ENCODE results near the gene ABCB1. TPM values are rescaled to one million over a fixed set of nuclear protein-coding genes. Genes with fewer than 3 reads are reported as not detected.

The ABCB1 gene
- total RNA-seq, 1 donor from 2014 or later = 2.0 TPM

- no peak overlapping the region for H3K4me3 Mint-ChIP-seq (ENCODE audit: low read depth)
These were observed 95.6 kb downstream of the ABCB1 start for GRCh38 chr7:87505122-87505521.

DNA sequence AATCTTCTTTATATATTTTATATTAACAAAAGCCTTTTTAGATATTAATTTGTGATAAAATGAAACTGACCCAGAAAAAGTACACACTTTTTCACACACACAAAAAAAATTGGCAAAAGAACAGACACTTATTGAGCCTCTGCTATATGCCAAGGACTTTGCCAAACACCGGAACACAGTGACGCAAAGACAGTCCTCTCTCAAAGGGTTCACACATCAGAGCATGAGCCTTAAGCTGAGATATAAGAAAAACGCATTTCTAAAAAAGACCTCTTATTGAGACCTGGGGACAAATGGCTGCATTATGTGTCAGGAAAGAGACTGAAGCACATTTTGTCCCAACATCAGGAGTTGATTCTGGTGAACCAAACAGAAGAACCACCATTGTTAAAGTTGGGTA is 101.2 kb downstream of the ABCB1 start:
- no peak overlapping the region for H3K27ac Mint-ChIP-seq
- peaks cover 5% of the 10 kb centered on the region for H3K27me3 Mint-ChIP-seq (ENCODE audit: low read depth)
- no peak overlapping the region for H3K4me3 Mint-ChIP-seq (ENCODE audit: low read depth)
- intact Hi-C loops (cut with micrococcal nuclease) = no loop called here
- H3K36me3 Mint-ChIP-seq (ENCODE audit: low read depth) = no peaks in the 10 kb centered on the region
- DNase-seq (ENCODE audit: low spot score) = no peak
- H3K9me3 Mint-ChIP-seq = no peaks in the 10 kb centered on the region
- no peaks in the 10 kb centered on the region for H3K4me1 Mint-ChIP-seq (ENCODE audit: low read depth)

More at GRCh38 chr7:87505122-87505521, 95.6 kb downstream of the ABCB1 start:
- Mint-ChIP-seq H3K4me1 (ENCODE audit: low read depth) (peaks cover 7% of the 10 kb centered on the region), H3K27ac (no peak overlapping the region), H3K36me3 (ENCODE audit: low read depth) (no peaks in the 10 kb centered on the region), H3K9me3 (no peaks in the 10 kb centered on the region), H3K27me3 (ENCODE audit: low read depth) (no peaks in the 10 kb centered on the region)
- no peak for DNase-seq (ENCODE audit: low spot score)
- intact Hi-C loops (cut with micrococcal nuclease) = no loop called here

DNA sequence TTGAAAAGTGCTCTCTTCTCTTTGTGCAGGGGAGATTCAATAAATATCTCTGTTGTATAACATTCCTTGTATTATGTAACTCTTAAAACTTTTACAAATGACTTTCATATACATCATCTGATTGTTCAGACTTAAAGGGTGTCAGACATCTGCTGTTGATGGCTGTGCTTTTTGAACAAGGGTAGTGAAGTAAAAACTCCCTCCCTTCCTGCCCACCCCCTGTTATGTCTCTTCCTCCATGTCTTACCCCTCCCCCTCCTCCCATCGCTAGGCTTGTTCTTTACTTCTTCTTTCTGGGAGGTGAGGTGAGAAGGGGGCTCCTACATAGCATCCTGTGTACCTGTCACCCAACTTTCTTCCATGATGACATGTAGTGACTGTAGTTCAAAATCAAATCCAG is 101.8 kb downstream of the ABCB1 start:
- Mint-ChIP-seq H3K9me3 (no peaks in the 10 kb centered on the region), H3K36me3 (ENCODE audit: low read depth) (no peaks in the 10 kb centered on the region), H3K4me1 (ENCODE audit: low read depth) (no peaks in the 10 kb centered on the region), H3K27ac (no peak overlapping the region), H3K27me3 (ENCODE audit: low read depth) (peaks cover 5% of the 10 kb centered on the region), H3K4me3 (ENCODE audit: low read depth) (no peak overlapping the region)
- intact Hi-C loops (cut with micrococcal nuclease) = no loop called here
- DNase-seq (ENCODE audit: low spot score) = no peak

DNA sequence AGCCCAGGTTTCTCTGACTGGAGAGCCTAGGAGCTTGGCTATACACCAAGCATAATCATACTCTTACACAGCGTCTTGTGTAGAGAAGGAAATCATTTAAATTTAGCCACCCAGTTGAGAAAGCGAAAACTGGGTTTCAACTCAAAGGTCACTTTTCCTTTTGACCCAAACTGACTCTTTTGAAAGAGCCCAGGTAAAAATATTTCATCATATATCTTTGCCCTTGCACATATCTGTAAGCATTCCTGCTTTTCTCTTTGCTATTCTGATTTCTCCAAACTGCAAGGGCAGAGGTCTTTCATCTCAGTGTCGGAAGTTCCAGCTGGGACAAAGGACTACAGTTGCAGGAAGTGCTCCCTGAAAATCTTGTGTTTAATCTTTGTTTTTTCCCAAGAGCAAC is 103.2 kb downstream of the ABCB1 start:
- intact Hi-C loops (cut with micrococcal nuclease) = no loop called here
- H3K4me1 Mint-ChIP-seq (ENCODE audit: low read depth) = no peaks in the 10 kb centered on the region
- no peak overlapping the region for H3K27ac Mint-ChIP-seq
- DNase-seq (ENCODE audit: low spot score) = no peak
- H3K27me3 Mint-ChIP-seq (ENCODE audit: low read depth) = peaks cover 5% of the 10 kb centered on the region
- H3K9me3 Mint-ChIP-seq = no peaks in the 10 kb centered on the region
- H3K36me3 Mint-ChIP-seq (ENCODE audit: low read depth) = no peaks in the 10 kb centered on the region
- H3K4me3 Mint-ChIP-seq (ENCODE audit: low read depth) = no peak overlapping the region

DNA sequence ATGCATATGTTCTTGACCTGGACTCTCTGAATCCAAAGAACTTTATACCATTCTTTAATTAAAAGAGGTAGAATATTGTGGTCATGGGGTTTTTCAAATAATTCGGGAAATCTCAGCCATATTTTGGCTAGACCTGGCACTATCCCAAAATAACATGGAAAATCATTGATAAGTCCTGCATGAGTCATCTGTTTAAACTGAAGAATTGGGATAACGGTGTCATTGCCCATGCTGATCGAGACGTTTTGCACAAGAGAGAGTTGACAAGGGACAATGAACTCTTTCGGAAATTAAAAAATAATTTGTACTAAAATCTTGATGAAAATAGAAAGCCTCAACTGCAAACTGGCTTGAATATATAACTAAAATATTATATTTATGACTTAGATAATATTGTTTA is 105.3 kb downstream of the ABCB1 start:
- Mint-ChIP-seq H3K9me3 (no peaks in the 10 kb centered on the region), H3K4me1 (ENCODE audit: low read depth) (no peaks in the 10 kb centered on the region), H3K27me3 (ENCODE audit: low read depth) (peaks cover 6% of the 10 kb centered on the region), H3K4me3 (ENCODE audit: low read depth) (no peak overlapping the region), H3K36me3 (ENCODE audit: low read depth) (no peaks in the 10 kb centered on the region), H3K27ac (no peak overlapping the region)
- intact Hi-C loops (cut with micrococcal nuclease) = no loop called here
- DNase-seq (ENCODE audit: low spot score) = no peak

GRCh38 chr7:87494454-87494853 is 106.2 kb downstream of the ABCB1 start:
- Mint-ChIP-seq H3K36me3 (ENCODE audit: low read depth) (no peaks in the 10 kb centered on the region), H3K27me3 (ENCODE audit: low read depth) (peaks cover 8% of the 10 kb centered on the region), H3K4me3 (ENCODE audit: low read depth) (no peak overlapping the region), H3K27ac (no peak overlapping the region), H3K4me1 (ENCODE audit: low read depth) (no peaks in the 10 kb centered on the region), H3K9me3 (no peaks in the 10 kb centered on the region)
- DNase-seq (ENCODE audit: low spot score) = no peak
- intact Hi-C loops (cut with micrococcal nuclease) = no loop called here

- H3K4me1 Mint-ChIP-seq (ENCODE audit: low read depth) = no peaks in the 10 kb centered on the region
- no peaks in the 10 kb centered on the region for H3K36me3 Mint-ChIP-seq (ENCODE audit: low read depth)
- H3K27ac Mint-ChIP-seq = no peak overlapping the region
- intact Hi-C loops (cut with micrococcal nuclease) = no loop called here
- H3K27me3 Mint-ChIP-seq (ENCODE audit: low read depth) = peaks cover 8% of the 10 kb centered on the region
- no peak overlapping the region for H3K4me3 Mint-ChIP-seq (ENCODE audit: low read depth)
- DNase-seq (ENCODE audit: low spot score) = no peak
- H3K9me3 Mint-ChIP-seq = no peaks in the 10 kb centered on the region
These were observed 117.6 kb downstream of the ABCB1 start for GRCh38 chr7:87483131-87483530.

- Mint-ChIP-seq H3K9me3 (no peaks in the 10 kb centered on the region), H3K36me3 (ENCODE audit: low read depth) (no peaks in the 10 kb centered on the region), H3K4me3 (ENCODE audit: low read depth) (no peak overlapping the region), H3K27me3 (ENCODE audit: low read depth) (peaks cover 5% of the 10 kb centered on the region), H3K4me1 (ENCODE audit: low read depth) (no peaks in the 10 kb centered on the region), H3K27ac (no peak overlapping the region)
- no peak for DNase-seq (ENCODE audit: low spot score)
- intact Hi-C loops (cut with micrococcal nuclease) = no loop called here
These were observed 118.6 kb downstream of the ABCB1 start for GRCh38 chr7:87482115-87482514.

GRCh38 chr7:87480386-87480785 is 120.3 kb downstream of the ABCB1 start:
- intact Hi-C loops (cut with micrococcal nuclease) = no loop called here
- no peaks in the 10 kb centered on the region for H3K4me1 Mint-ChIP-seq (ENCODE audit: low read depth)
- H3K36me3 Mint-ChIP-seq (ENCODE audit: low read depth) = no peaks in the 10 kb centered on the region
- H3K9me3 Mint-ChIP-seq = no peaks in the 10 kb centered on the region
- H3K4me3 Mint-ChIP-seq (ENCODE audit: low read depth) = no peak overlapping the region
- peaks cover 15% of the 10 kb centered on the region for H3K27me3 Mint-ChIP-seq (ENCODE audit: low read depth)
- no peak overlapping the region for H3K27ac Mint-ChIP-seq
- no peak for DNase-seq (ENCODE audit: low spot score)

DNA sequence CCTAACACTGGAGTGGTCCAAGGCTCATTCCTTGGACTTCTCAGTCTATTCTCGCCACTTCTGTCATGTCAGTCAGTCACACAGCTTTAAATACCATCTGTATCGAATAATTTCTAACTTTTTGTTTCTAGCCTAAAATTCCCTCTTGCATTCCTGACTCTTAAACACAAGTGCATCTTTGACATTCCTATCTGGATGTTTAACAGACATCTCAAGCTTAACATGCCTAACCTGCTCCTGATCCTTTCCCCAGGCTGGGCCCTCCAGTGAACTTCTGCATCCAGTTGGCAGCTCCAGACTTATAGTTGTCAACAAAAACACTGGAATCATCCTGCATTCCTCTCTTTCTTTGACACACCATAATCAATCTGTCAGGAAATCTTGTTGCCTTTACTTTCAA is 120.7 kb downstream of the ABCB1 start:
- Mint-ChIP-seq H3K9me3 (no peaks in the 10 kb centered on the region), H3K27me3 (ENCODE audit: low read depth) (peaks cover 18% of the 10 kb centered on the region), H3K27ac (no peak overlapping the region), H3K4me1 (ENCODE audit: low read depth) (no peaks in the 10 kb centered on the region), H3K36me3 (ENCODE audit: low read depth) (no peaks in the 10 kb centered on the region), H3K4me3 (ENCODE audit: low read depth) (no peak overlapping the region)
- no peak for DNase-seq (ENCODE audit: low spot score)
- intact Hi-C loops (cut with micrococcal nuclease) = loop anchor here (10.0 kb wide), 1 partner anchor 145 kb away; the partner anchor contains the start of gene RUNDC3B

GRCh38 chr7:87476179-87476557 is 124.5 kb downstream of the ABCB1 start:
- intact Hi-C loops (cut with micrococcal nuclease) = loop anchor here (10.0 kb wide), 1 partner anchor 149 kb away; the partner anchor contains the start of gene RUNDC3B
- H3K4me3 Mint-ChIP-seq (ENCODE audit: low read depth) = no peak overlapping the region
- H3K9me3 Mint-ChIP-seq = no peaks in the 10 kb centered on the region

DNA sequence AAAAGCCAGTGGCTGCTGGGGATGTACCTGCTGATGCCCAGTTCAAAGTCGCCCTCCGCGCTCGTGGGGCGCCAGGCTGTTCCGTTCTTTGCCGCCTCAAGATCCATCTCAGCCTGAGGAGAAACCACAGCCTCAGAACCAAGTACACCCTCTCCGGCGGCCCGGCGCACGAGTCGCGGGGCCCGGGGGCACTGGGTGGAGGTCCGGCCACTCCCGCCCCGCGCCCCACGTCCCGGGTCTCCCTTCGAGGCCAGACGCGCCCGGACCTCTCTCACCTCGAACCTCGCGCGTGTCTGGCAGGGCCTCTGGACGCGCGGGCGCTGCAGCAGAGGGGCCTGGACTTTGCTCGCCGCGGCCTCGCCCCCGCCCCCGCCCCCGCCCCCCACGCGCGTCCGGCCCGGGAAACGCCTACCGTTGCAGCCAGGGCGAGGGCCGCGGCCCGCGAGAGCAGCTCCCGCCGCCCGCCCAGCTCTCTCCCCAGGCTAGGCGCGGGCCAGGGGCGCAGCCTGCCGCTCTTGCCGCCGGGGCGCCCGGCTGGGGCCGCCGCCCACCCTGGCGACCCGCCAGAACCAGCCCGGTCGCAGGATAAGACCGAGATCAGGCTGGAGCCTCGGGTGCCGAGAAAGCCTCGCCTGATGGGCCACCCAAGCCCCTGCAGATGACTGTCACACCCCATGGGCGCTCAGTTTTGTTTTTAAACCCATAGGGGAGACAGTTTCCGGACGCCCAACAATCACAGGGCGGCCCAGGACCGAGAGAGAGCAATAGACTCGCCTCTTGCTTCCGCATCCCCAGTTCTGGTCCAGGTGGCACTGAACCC is 125.1 kb downstream of the ABCB1 start, which contains the start of gene ABCB4:
TSS of gene ABCB4 (minus strand) at position 322 of the 820 bp plus-strand sequence. CDS start at position 107, 215 bp downstream.
- Mint-ChIP-seq H3K36me3 (ENCODE audit: low read depth) (no peaks in the 10 kb centered on the region), H3K27me3 (ENCODE audit: low read depth) (peaks cover 42% of the 10 kb centered on the region), H3K4me3 (ENCODE audit: low read depth) (peak within 1 kb of the TSS; percentile 7), H3K9me3 (no peaks in the 10 kb centered on the region), H3K4me1 (ENCODE audit: low read depth) (peaks cover 4% of the 10 kb centered on the region), H3K27ac (no peak within 1 kb of the TSS)
- no peak for DNase-seq (ENCODE audit: low spot score)
- intact Hi-C loops (cut with micrococcal nuclease) = loop anchor here (10.0 kb wide), 1 partner anchor 149 kb away; the partner anchor contains the start of gene RUNDC3B

More at GRCh38 chr7:87476179-87476557, 124.5 kb downstream of the ABCB1 start:
- Mint-ChIP-seq H3K27me3 (ENCODE audit: low read depth) (peaks cover 42% of the 10 kb centered on the region), H3K4me1 (ENCODE audit: low read depth) (peaks cover 4% of the 10 kb centered on the region), H3K27ac (no peak overlapping the region), H3K36me3 (ENCODE audit: low read depth) (no peaks in the 10 kb centered on the region)
- DNase-seq (ENCODE audit: low spot score) = no peak

DNA sequence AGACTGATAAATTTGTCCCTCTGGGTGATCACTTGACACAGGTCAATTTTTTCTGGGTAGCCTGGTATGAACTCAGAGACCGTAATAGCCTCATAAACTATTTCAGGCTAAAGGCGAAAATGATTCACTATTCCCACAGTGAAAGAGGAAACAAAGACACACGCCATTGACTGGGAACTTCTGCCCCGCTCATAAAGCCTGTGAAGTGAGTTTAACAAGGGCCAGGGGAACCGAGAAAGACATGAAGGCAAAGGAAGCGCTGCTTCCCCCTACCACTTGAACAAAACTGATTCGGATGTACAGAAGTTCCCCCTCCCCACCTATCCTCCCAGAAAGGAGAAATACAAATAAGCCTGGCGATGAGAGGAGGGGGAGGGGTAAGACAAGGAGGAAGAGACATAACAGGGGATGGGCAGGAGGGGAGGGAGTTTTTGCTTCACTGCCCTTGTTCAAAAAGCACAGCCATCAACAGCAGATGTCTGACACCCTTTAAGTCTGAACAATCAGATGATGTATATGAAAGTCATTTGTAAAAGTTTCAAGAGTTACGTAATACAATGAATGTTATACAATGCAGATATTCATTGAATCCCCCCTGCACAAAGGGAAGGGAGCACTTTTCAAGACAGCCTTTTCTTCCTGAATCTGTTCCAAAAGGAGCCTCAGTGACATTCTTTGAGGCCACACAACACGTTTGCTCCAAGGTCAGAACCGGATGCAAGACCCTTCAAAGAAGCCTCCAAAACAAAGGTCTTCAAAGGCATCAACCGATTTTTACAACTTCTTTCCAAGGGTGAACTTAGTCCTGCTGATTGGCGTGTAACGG is 125.9 kb downstream of the ABCB1 start:
- no peaks in the 10 kb centered on the region for H3K9me3 Mint-ChIP-seq
- DNase-seq (ENCODE audit: low spot score) = no peak
- H3K4me3 Mint-ChIP-seq (ENCODE audit: low read depth) = peak overlapping the region; percentile 7
- no peaks in the 10 kb centered on the region for H3K36me3 Mint-ChIP-seq (ENCODE audit: low read depth)
- peaks cover 4% of the 10 kb centered on the region for H3K4me1 Mint-ChIP-seq (ENCODE audit: low read depth)
- intact Hi-C loops (cut with micrococcal nuclease) = loop anchor here (10.0 kb wide), 1 partner anchor 150 kb away; the partner anchor contains the start of gene RUNDC3B
- H3K27me3 Mint-ChIP-seq (ENCODE audit: low read depth) = peaks cover 42% of the 10 kb centered on the region
- no peak overlapping the region for H3K27ac Mint-ChIP-seq

All from activated T-helper 2 cell treated with anti-CD3 and anti-CD28 coated beads, Interferon-gamma antibody, Interleukin-2, Interleukin-4, amounts not matched to agents 10 μg/mL and 5 μg/mL and 100 μg/mL, durations not matched to agents 14 hours and 24 hours and 36 hours (primary cell).